GM19023 (cell line): ENCODE results near the gene MLLT6.

Source experiments
- ATAC-seq: cut with Tn5 transposase; IDR thresholded peaks from one replicate; pipeline ENCODE4 v1.9.1; 2021; ENCODE audit warnings: mild to moderate bottlenecking, moderate library complexity; ENCODE audit not compliant: unreplicated experiment

The MLLT6 gene

DNA sequence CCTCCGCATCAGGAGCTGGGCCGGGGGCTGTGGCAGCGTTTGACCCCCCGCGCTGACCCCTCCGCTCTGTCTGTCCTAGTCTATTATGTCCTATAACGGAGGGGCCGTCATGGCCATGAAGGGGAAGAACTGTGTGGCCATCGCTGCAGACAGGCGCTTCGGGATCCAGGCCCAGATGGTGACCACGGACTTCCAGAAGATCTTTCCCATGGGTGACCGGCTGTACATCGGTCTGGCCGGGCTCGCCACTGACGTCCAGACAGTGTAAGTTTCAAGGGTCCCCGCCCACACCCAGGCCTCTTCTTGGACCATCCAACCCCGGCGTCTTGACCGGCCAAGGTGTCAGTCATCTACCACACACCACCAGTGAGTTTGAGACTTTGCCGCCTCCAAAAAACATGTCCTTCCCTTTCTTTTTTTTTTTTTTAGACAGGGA, 48.0 kb downstream of the MLLT6 start:
- ATAC-seq = no peak

DNA sequence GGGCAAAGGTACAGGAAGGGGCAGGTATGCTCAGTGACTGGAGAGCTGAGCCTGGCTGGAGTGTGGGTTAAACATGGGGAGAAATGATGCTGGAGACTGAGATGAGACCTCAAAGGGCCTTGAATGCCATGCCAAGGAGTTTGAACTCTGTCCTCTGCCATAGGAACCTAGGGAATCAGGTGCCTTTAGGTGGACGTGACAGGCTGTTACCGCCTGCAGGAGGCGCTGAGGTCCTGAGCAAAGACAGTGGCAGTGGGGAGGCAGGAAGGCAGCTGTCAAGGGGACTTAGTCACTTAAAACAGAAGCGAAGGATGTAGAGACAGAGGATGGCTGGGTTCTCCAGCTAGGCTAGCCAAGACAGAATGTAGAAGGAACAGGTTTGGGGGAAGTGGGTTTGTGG, 56.5 kb downstream of the MLLT6 start:
- ATAC-seq = no peak

DNA sequence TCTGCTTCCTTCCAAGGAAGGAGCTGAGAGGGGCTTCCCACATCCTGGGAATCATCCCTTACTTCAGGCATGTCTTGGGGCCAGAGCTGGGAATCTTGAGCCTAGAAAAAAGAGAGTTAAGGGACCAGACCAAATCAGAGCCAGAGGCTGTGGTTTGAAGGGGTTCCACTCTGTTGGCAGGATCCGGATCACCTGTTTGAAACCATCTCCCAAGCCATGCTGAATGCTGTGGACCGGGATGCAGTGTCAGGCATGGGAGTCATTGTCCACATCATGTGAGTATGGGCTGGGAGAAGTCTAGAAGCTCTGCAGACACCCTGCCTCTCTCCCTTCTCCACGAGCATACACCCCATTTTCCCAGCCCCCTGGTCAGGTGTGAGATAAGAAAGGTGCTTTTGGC, 57.2 kb downstream of the MLLT6 start:
- ATAC-seq = no peak

DNA sequence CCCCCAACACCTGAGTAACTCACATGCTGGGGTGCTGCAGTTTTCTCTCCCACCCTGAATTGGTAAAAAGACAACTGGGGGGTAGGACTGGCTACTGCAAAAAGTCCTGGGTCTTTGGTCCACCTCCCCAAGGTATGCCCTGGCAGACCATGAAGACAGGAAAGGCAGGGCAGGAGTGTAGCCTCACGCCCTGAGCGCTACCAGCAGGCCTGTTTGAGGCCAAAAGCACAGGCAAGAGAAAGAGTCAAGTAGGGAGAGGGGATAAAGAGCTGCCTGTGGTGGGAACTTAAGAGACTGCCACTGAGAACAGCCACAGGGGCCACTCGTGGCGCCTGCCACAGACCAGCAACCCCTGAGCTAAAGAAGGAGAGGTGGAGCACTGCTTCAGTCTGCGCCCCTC, 61.3 kb downstream of the MLLT6 start:
- no peak for ATAC-seq

DNA sequence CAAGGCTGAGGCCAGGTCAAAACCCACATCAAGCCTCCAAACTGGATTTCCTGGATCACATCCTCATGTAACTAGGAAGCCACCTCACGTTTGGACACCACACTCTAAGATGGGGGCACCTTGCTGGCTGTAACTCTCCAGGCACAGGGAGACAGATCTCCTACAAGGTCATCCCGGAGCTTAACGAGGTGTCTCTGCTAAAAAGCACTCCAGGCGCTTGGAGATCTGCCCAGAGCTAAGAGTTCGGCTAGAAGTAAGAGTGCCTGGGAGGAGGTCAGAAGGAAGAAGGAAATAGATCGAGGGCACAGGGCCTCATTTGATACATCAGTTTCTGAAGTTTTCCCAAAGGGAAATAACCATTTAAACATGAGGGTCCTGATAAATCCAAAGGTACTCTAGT, 63.3 kb downstream of the MLLT6 start:
- ATAC-seq = no peak

DNA sequence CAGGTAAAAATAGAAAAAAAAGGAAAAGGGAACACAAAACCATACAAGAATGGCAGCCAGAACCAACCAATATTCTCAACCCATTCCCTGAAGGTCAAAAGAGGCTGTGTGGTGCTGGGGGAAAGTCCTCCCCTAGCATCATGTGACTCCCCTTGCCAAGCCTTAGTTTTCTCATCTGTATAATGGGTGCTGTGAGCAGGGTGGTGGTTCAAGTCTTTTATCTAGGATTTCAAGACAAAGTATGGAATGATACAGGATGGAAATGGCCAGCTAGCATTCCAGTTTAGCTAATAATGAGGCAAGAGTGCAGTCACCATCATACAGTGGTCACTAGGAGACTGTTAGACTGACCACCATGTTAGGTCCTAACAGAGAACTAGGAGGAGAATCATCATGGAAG, 68.2 kb downstream of the MLLT6 start:
- no peak for ATAC-seq

DNA sequence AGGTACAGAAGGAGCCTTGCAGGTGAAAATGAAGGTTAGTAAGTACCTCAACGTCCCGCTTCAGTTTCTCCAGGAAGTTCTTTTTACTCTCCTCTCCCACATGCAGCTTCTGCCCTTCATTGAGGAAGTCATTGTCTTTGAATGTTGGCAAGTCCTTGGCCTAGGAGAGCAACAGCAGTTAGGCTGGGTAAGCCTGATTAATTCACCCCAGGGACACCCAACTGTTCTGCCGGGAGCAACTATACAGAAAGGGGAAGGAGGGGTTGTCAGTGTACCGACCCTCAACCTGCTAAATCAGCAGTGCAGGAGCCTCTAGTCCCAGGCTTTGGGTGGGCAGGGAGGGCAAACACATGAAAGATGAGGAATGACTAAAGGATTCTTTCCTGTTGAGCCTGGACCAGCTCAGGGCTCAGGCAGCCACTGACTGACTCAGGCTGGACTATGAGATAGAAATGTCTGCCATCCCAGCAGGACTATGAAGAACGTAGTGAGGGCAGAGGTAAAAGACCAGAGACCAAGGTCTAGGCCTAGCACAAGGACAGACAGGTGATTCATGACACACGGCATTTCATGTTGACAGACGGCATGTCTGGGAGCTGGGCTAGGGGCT, 72.7 kb downstream of the MLLT6 start:
- no peak for ATAC-seq
